Suprapubic skin (tissue), 4 donors: Measurements from ENCODE around the gene AKR1C3. TPM values are rescaled to one million over a fixed set of nuclear protein-coding genes. Genes with fewer than 3 reads are reported as not detected.
"Not testable (repeated sequence)": the region's sequence is repeated elsewhere in the genome, so short reads cannot be mapped to it uniquely, and the experiment has no call there.

Source experiments
- DNase-seq, 2 donors: peaks; one replicate each; pipeline ENCODE4 v3.0.0-alpha.2; 2019; ENCODE audit warnings: low spot score in 2 of 2
- H3K27ac ChIP-seq: fragments of 200-600 bp; sonication (generic); one replicate; pipeline ENCODE4 v1.5.1; 2019
- H3K27me3 ChIP-seq: fragments of 200-600 bp; sonication (generic); one replicate; pipeline ENCODE4 v1.5.1; 2019
- H3K36me3 ChIP-seq: fragments of 200-600 bp; sonication (generic); one replicate; pipeline ENCODE4 v1.5.1; 2019
- H3K4me1 ChIP-seq: fragments of 200-600 bp; sonication (generic); one replicate; pipeline ENCODE4 v1.5.1; 2019
- H3K4me3 ChIP-seq: fragments of 200-600 bp; sonication (generic); one replicate; pipeline ENCODE4 v1.5.1; 2019; ENCODE audit warnings: mild to moderate bottlenecking
- H3K9me3 ChIP-seq: fragments of 200-600 bp; sonication (generic); one replicate; pipeline ENCODE4 v1.5.1; 2019
- EP300 ChIP-seq: sonication (generic); formaldehyde crosslinking; IDR thresholded peaks from one replicate; pipeline ENCODE4 v1.6.1; 2017; ENCODE audit warnings: antibody characterized with exemption
- POLR2A ChIP-seq, 2 donors: fragments of 450-650 bp; IDR thresholded peaks; one replicate each; pipeline ENCODE4 v1.6.1; 2017; ENCODE audit warnings: antibody characterized with exemption in 2 of 2, mild to moderate bottlenecking in 2 of 2, moderate library complexity in 2 of 2
- POLR2AphosphoS5 ChIP-seq, 3 donors: sonication (generic); formaldehyde crosslinking; IDR thresholded peaks; one replicate each; pipeline ENCODE4 v1.6.1; 2017; ENCODE audit warnings: antibody characterized with exemption in 3 of 3
- WGBS: methylation state at CpG from one replicate; pipeline ENCODE4 v1.1.5; 2018; 5-methylcytosine and 5-hydroxymethylcytosine counted together
- total RNA-seq, 4 donors: library from RNA; depleted of rRNA; stranded (reverse); fragments of >200 nt; gene quantifications; one replicate each; pipeline ENCODE4 v1.1.0, GENCODE V29; 2016
- TF ChIP-seq, protein P1 (sequence below), 2 donors: fragments of 200-600 bp in 1 of 2; fragments of 450-650 bp in 1 of 2; sonication (generic) in 1 of 2; IDR thresholded peaks; one replicate each; pipeline ENCODE4 v1.5.1; 2016 to 2019; ENCODE audit warnings: antibody characterized with exemption in 2 of 2, mild to moderate bottlenecking in 1 of 2, moderate library complexity in 1 of 2

Gene AKR1C3
- total RNA-seq, 4 donors from 2014 or later, result 13.4 to 43.0 (median 15.5) TPM

DNA sequence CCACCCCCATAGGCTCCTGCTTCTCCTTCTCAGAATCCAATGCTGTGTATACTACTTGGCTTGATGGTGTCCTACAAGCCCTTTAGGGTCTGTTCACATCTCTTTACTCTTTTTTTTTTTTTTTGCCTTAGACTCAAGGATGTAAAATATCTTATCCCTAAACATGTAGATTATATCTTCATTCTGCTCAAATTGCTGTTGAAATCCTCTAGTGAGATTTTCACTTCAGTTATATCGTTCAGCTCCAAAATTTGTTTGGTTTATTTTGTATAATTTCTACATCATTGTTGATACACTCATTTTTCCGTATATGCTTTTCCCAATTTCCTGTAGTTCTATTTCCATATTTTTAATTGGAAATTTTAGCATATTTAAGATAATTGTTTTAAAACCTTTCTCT lies 1.8 kb upstream of the AKR1C3 start:
- 100% methylated on average over 2 of the region's 2 CpGs for WGBS
- DNase-seq, result no peak
- Histone ChIP-seq H3K27me3 (no peaks in the 10 kb centered on the region), H3K4me1 (peaks cover 7% of the 10 kb centered on the region), H3K27ac (no peak overlapping the region), H3K4me3 (no peak overlapping the region), H3K36me3 (no peaks in the 10 kb centered on the region), H3K9me3 (peaks cover 4% of the 10 kb centered on the region)
- TF ChIP-seq, protein P1, sequence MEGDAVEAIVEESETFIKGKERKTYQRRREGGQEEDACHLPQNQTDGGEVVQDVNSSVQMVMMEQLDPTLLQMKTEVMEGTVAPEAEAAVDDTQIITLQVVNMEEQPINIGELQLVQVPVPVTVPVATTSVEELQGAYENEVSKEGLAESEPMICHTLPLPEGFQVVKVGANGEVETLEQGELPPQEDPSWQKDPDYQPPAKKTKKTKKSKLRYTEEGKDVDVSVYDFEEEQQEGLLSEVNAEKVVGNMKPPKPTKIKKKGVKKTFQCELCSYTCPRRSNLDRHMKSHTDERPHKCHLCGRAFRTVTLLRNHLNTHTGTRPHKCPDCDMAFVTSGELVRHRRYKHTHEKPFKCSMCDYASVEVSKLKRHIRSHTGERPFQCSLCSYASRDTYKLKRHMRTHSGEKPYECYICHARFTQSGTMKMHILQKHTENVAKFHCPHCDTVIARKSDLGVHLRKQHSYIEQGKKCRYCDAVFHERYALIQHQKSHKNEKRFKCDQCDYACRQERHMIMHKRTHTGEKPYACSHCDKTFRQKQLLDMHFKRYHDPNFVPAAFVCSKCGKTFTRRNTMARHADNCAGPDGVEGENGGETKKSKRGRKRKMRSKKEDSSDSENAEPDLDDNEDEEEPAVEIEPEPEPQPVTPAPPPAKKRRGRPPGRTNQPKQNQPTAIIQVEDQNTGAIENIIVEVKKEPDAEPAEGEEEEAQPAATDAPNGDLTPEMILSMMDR (IDR thresholded peaks at IDR 0.05), result no peak
- TF ChIP-seq POLR2A (IDR thresholded peaks at IDR 0.05), result no peak
- no peak for TF ChIP-seq EP300
- no peak for TF ChIP-seq POLR2AphosphoS5 (IDR thresholded peaks at IDR 0.05)

- Histone ChIP-seq H3K4me3 (no peak overlapping the region), H3K9me3 (peaks cover 4% of the 10 kb centered on the region), H3K36me3 (peaks cover 3% of the 10 kb centered on the region), H3K4me1 (peaks cover 7% of the 10 kb centered on the region), H3K27ac (no peak overlapping the region), H3K27me3 (no peaks in the 10 kb centered on the region)
- DNase-seq, result no peak
- WGBS, result 87% methylated on average over 6 of the region's 6 CpGs
- TF ChIP-seq, protein P1 (IDR thresholded peaks at IDR 0.05), result no peak
- TF ChIP-seq POLR2A (IDR thresholded peaks at IDR 0.05), result no peak
These were observed 1.1 kb upstream of the AKR1C3 start for GRCh38 chr10:5092848-5093790.

- no peak for TF ChIP-seq EP300
- no peak for TF ChIP-seq POLR2AphosphoS5 (IDR thresholded peaks at IDR 0.05)
- TF ChIP-seq, protein P1 (IDR thresholded peaks at IDR 0.05), result no peak
- TF ChIP-seq POLR2A (IDR thresholded peaks at IDR 0.05), result no peak
- Histone ChIP-seq H3K4me3 (peak overlapping the region; percentile 54), H3K27ac (no peak overlapping the region), H3K4me1 (peaks cover 7% of the 10 kb centered on the region), H3K9me3 (no peaks in the 10 kb centered on the region), H3K36me3 (peaks cover 21% of the 10 kb centered on the region), H3K27me3 (no peaks in the 10 kb centered on the region)
- no peak for DNase-seq
- WGBS, result 52% methylated on average over 4 of the region's 4 CpGs
These were observed 1.5 kb downstream of the AKR1C3 start for GRCh38 chr10:5095687-5096086.

- TF ChIP-seq, protein P1 (IDR thresholded peaks at IDR 0.05), result no peak
- no peak for TF ChIP-seq POLR2AphosphoS5 (IDR thresholded peaks at IDR 0.05)
- TF ChIP-seq POLR2A (IDR thresholded peaks at IDR 0.05), result no peak
- TF ChIP-seq EP300, result no peak
- 96% methylated on average over 2 of the region's 2 CpGs for WGBS
- H3K36me3 ChIP-seq, result peaks cover 21% of the 10 kb centered on the region
These were observed 1.9 kb downstream of the AKR1C3 start for GRCh38 chr10:5096108-5096507.

GRCh38 chr10:5102479-5102878 lies 8.3 kb downstream of the AKR1C3 start:
- not testable (repeated sequence) for H3K9me3 ChIP-seq, H3K27ac ChIP-seq, DNase-seq, H3K4me1 ChIP-seq, H3K27me3 ChIP-seq, H3K4me3 ChIP-seq
- H3K36me3 ChIP-seq, result peaks cover 46% of the 10 kb centered on the region
- WGBS, result 83% methylated on average over 4 of the region's 11 CpGs

More at GRCh38 chr10:5096108-5096507, 1.9 kb downstream of the AKR1C3 start:
- H3K27me3 ChIP-seq, result no peaks in the 10 kb centered on the region
- no peak overlapping the region for H3K4me3 ChIP-seq
- H3K27ac ChIP-seq, result no peak overlapping the region
- no peak for DNase-seq
- no peaks in the 10 kb centered on the region for H3K9me3 ChIP-seq
- H3K4me1 ChIP-seq, result peaks cover 7% of the 10 kb centered on the region
